ENCODE data around the gene NR2C2.

DNA sequence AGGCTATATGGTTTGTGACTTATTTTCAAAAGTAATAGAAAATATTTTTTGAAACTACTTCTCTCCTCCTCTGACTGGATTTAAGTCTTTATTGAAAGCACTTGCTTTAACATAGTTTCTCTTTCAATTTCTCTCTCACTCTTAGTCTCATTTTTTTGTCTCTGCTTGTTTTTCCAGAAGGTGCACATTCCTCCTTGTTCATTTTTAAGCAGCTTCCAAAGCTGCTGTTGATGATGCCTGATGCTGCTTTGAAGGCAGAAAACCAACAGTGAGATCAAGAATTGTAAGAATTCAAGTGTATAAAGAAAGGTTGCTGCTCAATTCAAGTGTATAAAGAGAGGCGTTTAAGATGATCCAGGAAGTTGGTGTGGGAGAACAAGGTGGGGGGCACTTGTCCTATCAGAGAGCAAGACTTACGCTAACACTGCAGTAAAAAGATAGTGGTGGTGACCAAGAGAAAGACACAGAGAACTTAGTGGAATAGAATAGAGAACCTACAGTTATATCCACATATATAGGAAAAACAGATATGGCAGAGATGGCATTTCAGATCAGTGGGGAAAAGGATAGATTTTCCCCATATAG, 12.1 kb downstream of the NR2C2 start:
- no peak for TF ChIP-seq GATA3 (IDR thresholded peaks at IDR 0.05; ENCODE audit: low read depth, low read length)
- no peak for TF ChIP-seq GATA2 (IDR thresholded peaks at IDR 0.05; ENCODE audit: low read depth, low read length)

All from SH-SY5Y (cell line).